ENCODE results near the gene EPC2.
"Not testable (repeated sequence)": the region's sequence is repeated elsewhere in the genome, so short reads cannot be mapped to it uniquely, and the experiment has no call there.

EPC2 gene

GRCh38 chr2:148737742-148738141, 93.2 kb downstream of the EPC2 start:
- no peak for DNase-seq

- DNase-seq, result no peak
Measured at GRCh38 chr2:148739454-148740105, 95.0 kb downstream of the EPC2 start.

- no peak for DNase-seq
Measured at GRCh38 chr2:148742373-148742772, 97.8 kb downstream of the EPC2 start.

GRCh38 chr2:148745151-148745851, 100.8 kb downstream of the EPC2 start:
- DNase-seq, result no peak

- no peak for DNase-seq
Measured at GRCh38 chr2:148746973-148747372, 102.4 kb downstream of the EPC2 start.

- no peak for DNase-seq
Measured at GRCh38 chr2:148751907-148752306, 107.4 kb downstream of the EPC2 start.

DNA sequence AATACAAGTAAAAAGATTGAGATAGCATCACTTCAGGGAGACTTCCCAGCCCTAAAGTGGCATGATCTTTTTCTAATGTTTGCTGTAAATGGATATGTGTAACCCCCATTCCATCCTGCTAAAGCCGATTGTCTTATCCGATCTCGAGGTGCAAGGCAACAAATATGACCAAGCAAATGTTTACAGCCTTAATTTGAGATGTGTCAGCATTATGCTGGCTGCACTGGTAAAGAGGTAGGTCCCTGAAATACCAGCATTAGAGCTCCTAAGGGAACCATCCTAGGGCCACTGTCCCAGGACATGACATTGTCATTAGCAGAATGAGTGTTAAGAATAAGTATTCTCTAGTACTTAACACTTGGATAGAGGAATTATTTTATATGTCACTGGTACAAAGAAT, 108.4 kb downstream of the EPC2 start:
- no peak for DNase-seq

- no peak for DNase-seq
Measured at GRCh38 chr2:148754864-148755263, 110.3 kb downstream of the EPC2 start.

DNA sequence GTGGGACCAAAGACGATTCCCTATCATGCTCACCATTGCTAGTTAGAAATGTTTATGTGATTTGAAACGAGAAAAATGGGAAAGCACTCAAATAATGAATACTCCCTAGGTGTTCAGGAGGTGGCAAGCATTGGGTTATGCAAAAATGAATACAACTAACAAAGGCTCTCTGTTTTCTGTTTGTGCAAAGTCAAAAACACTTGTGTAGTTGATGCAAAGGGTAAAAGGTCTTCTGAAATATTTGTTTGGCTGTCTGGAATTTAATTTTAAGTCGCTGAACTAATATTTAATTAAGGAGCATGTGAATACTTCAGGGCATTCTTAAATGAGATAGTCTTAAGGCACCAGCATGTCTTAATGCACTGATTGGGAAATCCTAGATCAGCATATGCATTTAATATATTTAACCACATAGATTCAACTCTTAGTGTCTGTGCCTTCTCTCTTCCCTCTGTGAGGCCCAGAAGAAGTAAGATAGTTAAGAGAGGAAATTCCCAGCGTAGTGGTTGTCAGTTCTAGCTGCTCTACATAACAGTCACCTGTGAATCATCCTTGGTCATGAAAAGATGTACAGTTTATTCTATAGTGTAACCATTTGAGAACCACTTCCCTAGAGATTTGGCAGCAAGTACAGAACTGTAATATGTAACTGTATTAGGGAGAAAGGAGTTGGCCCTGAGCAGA, 111.9 kb downstream of the EPC2 start:
- DNase-seq, result no peak

GRCh38 chr2:148764815-148765214, 120.3 kb downstream of the EPC2 start:
- no peak for DNase-seq

DNA sequence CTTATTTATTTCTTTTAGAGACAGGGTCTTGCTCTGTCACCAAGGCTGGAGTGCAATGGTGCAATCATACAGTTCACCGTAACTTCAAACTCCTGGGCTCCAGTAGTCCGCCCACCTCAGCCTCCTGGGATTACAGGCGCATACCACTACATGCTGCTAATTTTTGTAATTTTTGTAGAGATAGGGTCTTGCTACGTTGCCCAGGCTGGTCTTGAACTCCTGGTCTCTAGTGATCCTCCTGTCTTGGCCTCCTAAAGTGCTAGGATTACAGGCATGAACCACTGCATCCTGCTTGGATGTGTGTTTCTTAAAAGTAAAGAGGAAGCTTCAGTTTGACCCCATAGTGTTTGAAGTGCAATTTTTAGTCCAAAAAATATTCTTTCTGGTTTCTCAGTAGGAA, 125.5 kb downstream of the EPC2 start:
- DNase-seq, result no peak

- DNase-seq, result no peak
Measured at GRCh38 chr2:148781544-148781943, 137.0 kb downstream of the EPC2 start.

DNA sequence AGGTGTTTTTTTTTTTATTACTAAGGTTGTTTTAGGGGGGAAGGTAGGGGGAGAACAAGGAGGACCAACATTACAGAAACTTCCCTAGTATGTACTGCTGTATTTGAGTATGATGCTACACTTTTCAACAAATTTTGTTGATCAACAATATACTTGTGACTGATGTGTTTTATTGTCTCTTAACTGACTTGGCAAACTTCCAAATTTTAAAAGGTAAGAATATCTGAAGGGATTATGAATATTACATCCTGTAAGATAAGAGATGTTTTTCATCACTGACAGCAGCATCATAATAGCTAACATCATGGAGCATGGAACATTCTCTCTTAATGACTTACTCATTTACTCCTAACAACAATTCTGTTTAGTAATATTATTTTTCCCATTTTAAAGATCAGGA, 144.5 kb downstream of the EPC2 start:
- no peak for DNase-seq

DNA sequence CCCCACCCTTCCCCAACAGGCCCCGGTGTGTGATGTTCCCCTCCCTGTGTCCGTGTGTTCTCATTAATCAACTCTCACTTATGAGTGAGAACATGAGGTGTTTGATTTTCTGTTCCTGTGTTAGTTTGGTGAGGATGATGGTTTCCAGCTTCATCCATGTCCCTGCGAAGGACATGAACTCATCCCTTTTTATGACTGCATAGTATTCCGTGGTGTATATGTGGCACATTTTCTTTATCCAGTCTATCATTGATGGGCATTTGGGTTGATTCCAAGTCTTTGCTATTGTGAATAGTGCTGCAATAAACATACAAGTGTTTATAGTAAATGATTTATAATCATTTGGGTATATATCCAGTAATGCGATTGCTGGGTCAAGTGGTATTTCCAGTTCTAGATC, 145.6 kb downstream of the EPC2 start:
- DNase-seq, result not testable (repeated sequence)

DNA sequence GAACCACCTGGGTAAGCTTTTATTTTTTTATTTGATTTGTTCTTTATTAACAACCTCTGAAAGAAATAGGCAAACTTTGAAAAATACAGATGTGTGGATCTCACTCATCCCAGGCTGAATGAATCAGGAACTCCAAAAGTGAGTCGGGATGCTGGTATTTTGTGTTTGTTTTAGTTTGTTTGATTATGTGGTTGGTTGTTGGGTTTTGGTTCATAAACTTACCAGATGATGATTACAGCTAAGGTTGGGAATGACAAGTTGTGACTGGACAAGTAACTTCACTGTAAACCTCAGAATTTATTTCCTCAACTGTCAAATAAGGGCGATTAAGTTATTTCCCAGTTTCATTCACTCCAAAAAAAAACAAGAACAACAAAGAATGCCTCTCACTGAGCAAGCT, 150.0 kb downstream of the EPC2 start:
- DNase-seq, result no peak

DNA sequence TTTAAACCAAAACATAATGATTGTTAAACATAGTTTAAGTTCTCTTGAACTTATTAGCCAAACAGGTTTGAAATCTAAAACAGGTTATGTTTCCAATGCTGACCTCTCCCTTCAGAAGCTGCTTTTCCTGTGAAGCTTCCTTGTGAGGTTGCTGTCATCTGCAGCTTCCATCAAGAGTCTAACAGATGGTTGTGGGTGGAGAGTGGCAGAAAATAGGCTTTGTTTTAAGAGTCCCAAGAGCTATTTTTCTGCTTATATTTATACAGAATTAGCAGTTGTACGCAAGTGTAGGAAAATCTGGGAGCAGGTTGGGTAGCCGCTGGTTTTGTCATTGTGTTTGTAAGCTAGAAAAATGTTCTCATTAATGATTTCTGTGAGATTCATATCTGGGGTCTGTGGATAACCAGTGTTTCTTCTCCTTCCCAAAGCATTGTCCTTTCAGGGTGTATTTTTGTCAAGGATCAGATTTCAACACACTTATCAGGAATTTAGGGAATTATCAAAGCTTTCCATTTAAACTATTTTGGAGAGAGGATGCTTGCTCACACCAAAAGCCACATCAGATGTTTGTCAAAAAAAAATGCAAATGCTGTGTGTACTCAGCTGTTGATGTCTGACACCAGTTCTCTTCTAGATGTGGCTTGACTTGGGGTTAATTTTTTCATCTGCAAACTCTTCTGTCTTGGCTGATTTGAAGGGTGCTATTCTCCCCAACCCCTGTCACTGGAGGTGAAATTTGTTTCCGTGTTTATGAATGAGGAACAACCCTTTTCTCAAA, 152.4 kb downstream of the EPC2 start:
- no peak for DNase-seq

DNA sequence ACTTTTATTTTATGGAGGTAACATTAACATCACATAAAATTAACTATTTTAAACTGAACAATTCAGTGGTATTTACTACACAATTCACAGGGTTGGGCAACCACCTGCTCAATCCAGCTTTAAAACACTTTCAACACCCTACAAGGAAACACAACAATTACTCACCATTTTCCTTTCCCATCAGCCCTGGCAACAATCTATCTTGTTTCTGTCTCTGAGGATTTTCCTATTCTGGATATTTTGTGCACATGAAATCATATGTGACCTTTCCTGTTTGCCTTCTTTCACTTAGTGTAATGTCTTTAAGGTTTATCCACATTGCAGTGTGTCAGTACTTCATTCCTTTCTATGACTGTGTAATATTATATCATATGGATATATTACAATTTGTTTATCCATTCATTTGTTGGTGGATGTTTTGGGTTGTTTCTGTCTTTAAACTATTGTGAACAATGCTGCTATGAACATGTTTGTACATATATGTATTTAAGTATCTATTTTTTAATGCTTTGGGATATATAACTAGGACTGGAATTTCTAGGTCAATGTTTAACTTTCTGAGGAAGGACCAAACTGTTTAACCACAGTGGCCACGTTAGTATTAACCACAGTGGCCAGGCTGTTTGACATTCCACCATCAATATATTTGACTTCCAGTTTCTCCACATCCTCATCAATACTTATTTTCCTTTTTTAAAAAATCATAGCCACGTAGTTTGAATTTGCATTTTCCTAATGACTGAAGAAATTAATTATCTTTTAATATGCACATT, 158.1 kb downstream of the EPC2 start:
- no peak for DNase-seq

DNA sequence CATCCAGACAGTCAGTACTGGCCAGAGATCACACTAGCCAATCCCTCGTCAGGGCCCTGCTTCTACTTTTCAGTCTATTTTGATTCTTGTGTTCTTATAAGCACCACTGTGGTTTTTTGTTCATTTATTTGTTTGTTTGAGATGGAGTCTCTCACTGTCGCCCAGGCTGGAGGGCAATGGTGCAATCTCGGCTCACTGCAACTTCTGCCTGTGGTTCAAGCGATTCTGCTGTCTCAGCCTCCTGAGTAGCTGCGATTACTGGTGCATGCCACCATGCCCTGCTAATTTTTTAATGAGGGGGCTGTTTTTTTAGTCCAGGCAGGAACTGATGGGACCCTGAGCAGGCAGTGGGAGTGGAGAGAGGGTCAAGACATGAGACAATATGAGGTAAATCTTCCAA, 165.5 kb downstream of the EPC2 start:
- DNase-seq, result no peak

DNA sequence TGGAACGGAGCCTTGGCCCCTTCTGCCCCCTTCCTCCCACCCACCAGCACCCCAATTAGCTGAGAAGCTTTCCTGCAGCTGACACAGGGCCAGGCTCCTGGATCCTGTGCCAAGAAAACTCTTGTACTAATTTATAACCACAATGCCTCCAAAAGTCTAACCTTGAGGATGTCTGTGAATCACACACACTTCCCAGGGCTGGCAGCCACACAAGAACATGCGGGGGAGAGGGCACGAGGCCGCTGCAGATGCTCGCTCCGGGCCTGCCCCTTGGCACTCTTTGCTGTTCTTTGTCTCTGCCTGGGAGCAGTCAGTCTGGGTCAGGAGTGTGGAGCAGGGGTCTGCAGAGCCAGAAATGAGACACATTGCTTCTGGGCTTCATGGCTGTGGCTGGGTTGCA, 167.8 kb downstream of the EPC2 start:
- DNase-seq, result no peak

DNA sequence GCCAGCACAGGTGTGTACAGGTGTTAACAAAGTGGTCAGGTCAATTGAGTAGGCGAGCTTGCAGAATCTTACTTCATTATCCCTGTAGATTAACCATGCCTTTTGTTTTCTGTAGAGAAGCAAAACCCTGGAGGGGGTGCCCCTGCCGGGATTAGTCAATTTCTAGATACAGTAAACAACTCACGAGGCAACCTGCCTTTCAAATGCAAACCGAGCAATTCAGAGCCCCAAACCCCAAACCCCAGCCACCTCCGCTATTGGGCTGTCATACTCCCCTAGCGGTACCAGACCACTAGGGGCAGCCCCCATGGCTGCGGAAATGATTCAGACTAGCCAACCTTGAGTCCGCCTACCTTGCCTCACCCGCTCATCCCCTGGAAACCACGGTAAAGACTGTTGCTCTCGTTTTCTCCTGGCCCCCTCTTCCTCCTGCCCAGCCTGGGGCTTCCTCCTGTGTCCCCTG, 169.1 kb downstream of the EPC2 start:
- no peak for DNase-seq

GRCh38 chr2:148814143-148814859, 169.8 kb downstream of the EPC2 start:
- no peak for DNase-seq

- DNase-seq, result no peak
Measured at GRCh38 chr2:148814860-148815419, 170.4 kb downstream of the EPC2 start.

Measured in NCI-H2081 (cell line).